Adrenal gland (tissue), 5 donors: ENCODE data around the gene HADHA.
A peak's percentile ranks its signal among the peaks of the same experiment; 100 is the strongest.

Source experiments
- CTCF ChIP-seq, 6 experiments: fragments of 450-650 bp in 4 of 6; fragments of 200-600 bp in 2 of 6; sonication (generic) in 1 of 6; IDR thresholded peaks; 1 replicate in 5 of 6; 2 replicates in 1 of 6; pipeline versions ENCODE4 v1.5.1 to v1.8.0; 2016 to 2021; ENCODE audit warnings: antibody characterized with exemption in 6 of 6, mild to moderate bottlenecking in 2 of 6, moderate library complexity in 1 of 6
- POLR2A ChIP-seq, 2 donors: fragments of 450-650 bp; IDR thresholded peaks; one replicate each; pipeline ENCODE4 v1.6.1; 2017; ENCODE audit warnings: antibody characterized with exemption in 2 of 2, mild to moderate bottlenecking in 2 of 2, moderate library complexity in 1 of 2
- donor health status: DM: no; HTN: no; CAD: no.

GRCh38 chr2:26245810-26246209 is 1.4 kb upstream of the HADHA start:
- TF ChIP-seq POLR2A (IDR thresholded peaks at IDR 0.05): peak in 1 of 2 donors; percentile 9
- TF ChIP-seq CTCF (IDR thresholded peaks at IDR 0.05): no peak
